Esophagus mucosa (tissue), 1 donor: ENCODE data around the gene DCLRE1A. TPM values are rescaled to one million over a fixed set of nuclear protein-coding genes. Genes with fewer than 3 reads are reported as not detected.

Source experiments
- total RNA-seq: library from RNA; stranded (reverse); gene quantifications from one replicate; pipeline ENCODE4 v1.2.4, GENCODE V29; 2023
- donor health status: DM: yes; HTN: yes; CAD: no.

DCLRE1A gene
- total RNA-seq, 1 donor from 2014 or later = 3.7 TPM

Other genes starting within 250 kb of the DCLRE1A start
- 0.12 TPM for gene NRAP, start 190.0 kb downstream of the DCLRE1A start, total RNA-seq
- 14.0 TPM for gene CASP7, start 174.2 kb downstream of the DCLRE1A start, total RNA-seq
- 1.0 TPM for gene PLEKHS1, start 102.4 kb downstream of the DCLRE1A start, total RNA-seq
- 18.7 TPM for gene NHLRC2, start 579 bp upstream of the DCLRE1A start, total RNA-seq
- 0.04 TPM for gene ADRB1, start 189.8 kb upstream of the DCLRE1A start, total RNA-seq